ENCODE measurements around the gene SAA2. TPM values are rescaled to one million over a fixed set of nuclear protein-coding genes. Genes with fewer than 3 reads are reported as not detected.

Gene SAA2
- total and polyA plus RNA-seq, 8 donors: 2.7 to 98.2 (median 24.2) TPM; not detected in 2

- 53 to 71% (median 62%) methylated on average over 1 to 6 of the region's 6 CpGs for WGBS, 5 donors
- DNase-seq: no peak
- H3K36me3 ChIP-seq: no peaks in the 10 kb centered on the region
- H3K4me1 ChIP-seq: peaks cover 0 to 4% (median 0%) of the 10 kb centered on the region in 4 donors
- H3K27me3 ChIP-seq: no peaks in the 10 kb centered on the region
- H3K27ac ChIP-seq: no peak overlapping the region
- H3K9me3 ChIP-seq: no peaks in the 10 kb centered on the region
- TF ChIP-seq EP300 (IDR thresholded peaks at IDR 0.05) (no peak), POLR2A (IDR thresholded peaks at IDR 0.05) (no peak), POLR2AphosphoS5 (IDR thresholded peaks at IDR 0.05) (no peak)
- TF ChIP-seq, protein P1, sequence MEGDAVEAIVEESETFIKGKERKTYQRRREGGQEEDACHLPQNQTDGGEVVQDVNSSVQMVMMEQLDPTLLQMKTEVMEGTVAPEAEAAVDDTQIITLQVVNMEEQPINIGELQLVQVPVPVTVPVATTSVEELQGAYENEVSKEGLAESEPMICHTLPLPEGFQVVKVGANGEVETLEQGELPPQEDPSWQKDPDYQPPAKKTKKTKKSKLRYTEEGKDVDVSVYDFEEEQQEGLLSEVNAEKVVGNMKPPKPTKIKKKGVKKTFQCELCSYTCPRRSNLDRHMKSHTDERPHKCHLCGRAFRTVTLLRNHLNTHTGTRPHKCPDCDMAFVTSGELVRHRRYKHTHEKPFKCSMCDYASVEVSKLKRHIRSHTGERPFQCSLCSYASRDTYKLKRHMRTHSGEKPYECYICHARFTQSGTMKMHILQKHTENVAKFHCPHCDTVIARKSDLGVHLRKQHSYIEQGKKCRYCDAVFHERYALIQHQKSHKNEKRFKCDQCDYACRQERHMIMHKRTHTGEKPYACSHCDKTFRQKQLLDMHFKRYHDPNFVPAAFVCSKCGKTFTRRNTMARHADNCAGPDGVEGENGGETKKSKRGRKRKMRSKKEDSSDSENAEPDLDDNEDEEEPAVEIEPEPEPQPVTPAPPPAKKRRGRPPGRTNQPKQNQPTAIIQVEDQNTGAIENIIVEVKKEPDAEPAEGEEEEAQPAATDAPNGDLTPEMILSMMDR (IDR thresholded peaks at IDR 0.05): no peak
- intact Hi-C loops (cut with DNase I; ENCODE audit: low total_unique reads): no loop called here
- H3K4me3 ChIP-seq: no peak overlapping the region
Measured at GRCh38 chr11:18245396-18245795, 3.1 kb downstream of the SAA2 start.

- TF ChIP-seq, protein P1 (IDR thresholded peaks at IDR 0.05): peak in 5 of 7 experiments; percentile 35 to 79 (median 52)
- TF ChIP-seq EP300 (IDR thresholded peaks at IDR 0.05) (no peak), POLR2A (IDR thresholded peaks at IDR 0.05) (no peak), POLR2AphosphoS5 (IDR thresholded peaks at IDR 0.05) (peak in 1 of 3 donors; percentile 68)
- peaks cover 0 to 9% (median 0%) of the 10 kb centered on the region in 3 donors for H3K27me3 ChIP-seq
- H3K36me3 ChIP-seq: no peaks in the 10 kb centered on the region
- no peaks in the 10 kb centered on the region for H3K9me3 ChIP-seq
- DNase-seq: peak; percentile 65 to 71
- WGBS, 5 donors: 0% methylated on average over 1 of the region's 1 CpG
- H3K27ac ChIP-seq: no peak overlapping the region
- intact Hi-C loops (cut with DNase I; ENCODE audit: low total_unique reads): no loop called here
- H3K4me3 ChIP-seq: no peak overlapping the region
- H3K4me1 ChIP-seq: peaks cover 0 to 4% (median 0%) of the 10 kb centered on the region in 4 donors
Measured at GRCh38 chr11:18243783-18244362, 4.6 kb downstream of the SAA2 start.

- intact Hi-C loops (cut with DNase I; ENCODE audit: low total_unique reads): no loop called here
- WGBS, 5 donors: 74 to 92% (median 83%) methylated on average over 1 of the region's 1 CpG
- TF ChIP-seq POLR2AphosphoS5 (IDR thresholded peaks at IDR 0.05): no peak
- TF ChIP-seq, protein P1 (IDR thresholded peaks at IDR 0.05): no peak
- no peak for TF ChIP-seq EP300 (IDR thresholded peaks at IDR 0.05)
- TF ChIP-seq POLR2A (IDR thresholded peaks at IDR 0.05): no peak
Measured at GRCh38 chr11:18239655-18240054, 8.8 kb downstream of the SAA2 start.

DNA sequence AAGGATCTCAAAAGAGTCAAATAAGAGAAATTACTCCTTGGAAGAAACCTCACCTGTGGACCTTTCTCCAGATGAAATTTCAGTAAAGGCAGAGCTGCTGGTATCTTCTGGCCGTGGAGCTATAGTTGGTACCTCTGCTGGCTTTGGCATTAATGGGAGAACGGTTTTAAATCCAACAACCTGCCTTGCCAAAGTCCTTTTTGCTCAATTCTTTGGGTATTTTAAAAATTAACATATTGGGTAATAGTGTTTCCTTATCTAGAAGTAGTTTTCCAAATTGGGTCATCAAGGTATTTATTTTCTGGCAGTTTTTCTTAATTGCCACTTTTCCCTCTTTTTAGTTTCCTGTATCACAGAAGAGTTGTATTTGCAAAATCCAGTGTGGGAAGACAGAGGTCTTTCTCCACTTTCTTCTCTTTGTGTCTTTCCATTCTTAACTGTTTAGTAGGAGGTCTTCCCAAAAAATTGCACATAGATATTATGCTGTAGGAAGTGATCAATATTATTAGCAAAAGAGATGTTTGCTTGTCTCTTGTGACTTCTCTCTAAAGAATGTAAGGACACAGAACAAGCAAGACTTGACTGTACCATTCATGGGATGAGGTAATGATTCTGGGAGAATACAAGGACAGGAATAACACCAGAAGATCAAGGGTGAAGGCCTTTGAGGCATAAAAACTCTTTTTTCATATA is 11.7 kb downstream of the SAA2 start, which contains the start of gene SAA4:
SAA4 (minus strand) TSS at position 139 of the 693 bp plus-strand sequence. CDS start 876 bp downstream, outside the sequence.
- intact Hi-C loops (cut with DNase I; ENCODE audit: low total_unique reads): no loop called here
- Histone ChIP-seq H3K4me3 (no peak within 1 kb of the TSS), H3K27me3 (peaks cover 0 to 9% (median 0%) of the 10 kb centered on the region in 3 donors), H3K27ac (no peak within 1 kb of the TSS), H3K36me3 (no peaks in the 10 kb centered on the region), H3K9me3 (no peaks in the 10 kb centered on the region), H3K4me1 (no peaks in the 10 kb centered on the region)
- TF ChIP-seq, protein P1 (IDR thresholded peaks at IDR 0.05): no peak
- TF ChIP-seq EP300 (IDR thresholded peaks at IDR 0.05) (no peak), POLR2A (IDR thresholded peaks at IDR 0.05) (no peak), POLR2AphosphoS5 (IDR thresholded peaks at IDR 0.05) (no peak)
- no peak for DNase-seq
- 60 to 81% (median 74%) methylated on average over 2 of the region's 2 CpGs for WGBS, 5 donors

More at GRCh38 chr11:18239655-18240054, 8.8 kb downstream of the SAA2 start:
- no peaks in the 10 kb centered on the region for H3K36me3 ChIP-seq
- no peak overlapping the region for H3K27ac ChIP-seq
- H3K9me3 ChIP-seq: no peaks in the 10 kb centered on the region
- no peak for DNase-seq
- no peak overlapping the region for H3K4me3 ChIP-seq
- no peaks in the 10 kb centered on the region for H3K4me1 ChIP-seq
- H3K27me3 ChIP-seq: peaks cover 0 to 9% (median 0%) of the 10 kb centered on the region in 3 donors
